Activated T-cell treated with anti-CD3 and anti-CD28 coated beads for 4 hours (primary cell): ENCODE measurements around the gene USP47.

Experiments used
- DNase-seq: peaks from one replicate; pipeline ENCODE4 v3.0.0-alpha.2; 2020

The USP47 gene

DNA sequence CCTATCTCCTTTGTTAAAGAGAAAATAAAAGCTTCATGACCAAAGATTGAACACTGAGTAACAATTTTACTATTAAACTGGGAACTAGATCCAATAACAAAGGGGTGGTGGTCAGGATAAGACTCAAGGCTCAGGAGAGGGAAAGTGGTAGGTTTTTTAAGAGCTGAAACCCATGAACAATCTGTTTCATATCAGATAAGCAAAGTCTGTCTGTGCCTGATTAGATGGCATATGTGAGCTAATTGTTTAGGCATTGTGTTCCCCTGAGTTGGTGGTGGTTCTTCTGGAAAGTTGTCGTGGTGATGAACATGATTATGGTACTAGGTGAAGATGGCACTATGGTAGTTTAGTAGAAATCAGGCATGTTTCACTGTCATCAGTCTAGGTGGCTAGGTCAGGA lies 24.4 kb downstream of the USP47 start:
- DNase-seq: no peak

DNA sequence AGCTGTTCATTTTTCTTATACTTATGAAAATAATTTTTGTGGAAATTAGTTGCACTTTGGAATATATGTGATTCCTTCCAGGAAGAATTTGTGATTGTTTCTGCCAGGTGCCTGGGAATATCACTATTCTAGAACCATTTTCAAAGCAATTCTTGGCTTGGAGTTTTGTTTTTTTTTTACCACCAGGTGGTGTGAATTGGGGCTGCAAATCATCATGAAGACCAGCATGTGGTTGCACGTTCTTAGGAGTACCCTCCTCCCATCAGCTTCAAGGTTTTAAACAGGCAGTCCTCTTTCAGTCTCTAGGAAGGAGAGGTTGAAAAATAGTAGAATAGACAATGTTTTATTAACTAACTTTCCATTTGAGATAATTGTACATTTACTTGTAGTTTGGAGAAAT lies 25.9 kb downstream of the USP47 start:
- no peak for DNase-seq

DNA sequence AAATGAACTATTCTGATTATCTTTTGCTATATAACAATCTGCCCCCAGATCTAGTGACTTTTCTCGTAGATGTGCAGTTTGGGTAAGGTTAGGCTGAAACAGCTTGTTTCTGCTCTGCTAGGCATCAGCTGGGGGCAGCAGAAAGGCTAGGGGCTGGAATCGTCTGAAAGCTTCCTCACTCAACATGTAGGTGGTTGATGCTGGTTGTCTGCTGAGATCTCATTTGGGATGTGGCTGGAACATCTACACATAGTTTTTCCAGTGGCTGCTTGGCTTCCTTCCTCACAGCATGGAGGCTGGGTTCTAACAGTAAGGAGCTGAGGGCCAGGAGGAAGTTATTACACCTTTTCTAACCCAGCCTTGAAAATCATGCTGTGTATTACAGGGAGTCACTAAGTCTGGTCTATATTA lies 30.2 kb downstream of the USP47 start:
- DNase-seq: no peak

DNA sequence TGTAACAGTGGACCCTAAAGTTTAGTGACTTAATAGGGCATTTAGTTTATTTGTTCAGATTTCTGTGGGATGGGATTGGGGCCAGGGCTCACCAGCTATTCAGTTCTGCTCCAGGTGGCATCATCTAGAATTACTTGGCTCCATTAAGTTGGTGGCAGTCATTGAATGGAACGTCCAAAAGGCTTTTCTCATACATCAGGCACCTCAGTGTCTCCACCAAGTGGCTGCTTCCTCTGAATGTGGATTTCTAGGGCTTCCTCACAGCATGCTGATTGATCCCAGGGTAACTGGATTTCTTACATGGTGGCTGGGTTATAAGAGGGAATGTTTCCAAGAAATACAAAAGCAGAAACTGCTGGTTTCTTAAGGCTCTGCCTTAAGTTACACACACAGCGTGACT lies 34.7 kb downstream of the USP47 start:
- DNase-seq: no peak

DNA sequence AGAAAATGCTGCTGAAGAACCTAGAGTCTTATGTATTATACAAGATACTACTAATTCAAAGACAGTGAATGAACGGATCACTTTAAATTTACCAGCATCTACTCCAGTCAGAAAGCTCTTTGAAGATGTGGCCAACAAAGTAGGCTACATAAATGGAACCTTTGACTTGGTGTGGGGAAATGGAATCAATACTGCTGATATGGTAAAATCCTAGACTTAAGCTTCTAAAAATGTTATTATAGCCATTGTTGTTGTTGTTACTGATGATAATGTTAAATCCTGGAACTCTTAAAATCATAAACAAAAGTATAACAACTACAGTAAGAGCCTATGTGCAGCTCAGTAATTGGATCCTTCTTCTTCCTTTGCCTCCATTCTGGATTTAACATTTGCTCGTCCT lies 38.4 kb downstream of the USP47 start:
- DNase-seq: no peak

DNA sequence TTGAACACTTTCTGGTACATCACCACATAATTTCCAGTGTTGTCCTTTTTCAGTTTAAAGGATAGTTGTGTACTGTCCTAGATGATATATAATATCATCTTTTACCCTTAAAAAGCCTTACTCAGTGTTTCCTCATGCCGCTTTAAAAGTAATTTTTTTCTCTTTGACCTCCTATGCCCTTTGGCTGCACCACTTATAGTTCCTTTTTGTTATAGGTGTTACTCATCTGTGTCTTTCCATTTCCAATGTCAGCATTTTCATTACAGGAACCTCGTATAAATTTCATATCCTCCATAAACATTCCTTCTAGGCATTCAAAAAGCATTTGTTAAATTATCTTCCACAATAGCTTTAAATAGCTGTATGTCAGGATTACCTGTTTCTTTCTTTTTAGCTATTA lies 40.8 kb downstream of the USP47 start:
- DNase-seq: no peak

DNA sequence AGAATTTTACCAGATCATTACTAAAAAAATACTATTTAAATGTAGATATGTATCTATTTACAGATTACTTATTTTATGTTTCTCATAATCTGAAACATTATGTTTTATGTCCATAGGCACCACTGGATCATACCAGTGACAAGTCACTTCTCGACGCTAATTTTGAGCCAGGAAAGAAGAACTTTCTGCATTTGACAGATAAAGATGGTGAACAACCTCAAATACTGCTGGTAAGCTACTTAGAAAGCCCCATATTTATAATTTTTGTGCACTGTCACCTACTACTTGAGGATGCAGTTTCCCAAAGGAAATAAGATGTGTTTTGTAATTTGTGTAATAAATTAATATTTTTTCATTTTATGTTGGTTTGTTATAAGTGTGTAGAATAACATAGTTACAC lies 42.6 kb downstream of the USP47 start:
- DNase-seq: no peak

DNA sequence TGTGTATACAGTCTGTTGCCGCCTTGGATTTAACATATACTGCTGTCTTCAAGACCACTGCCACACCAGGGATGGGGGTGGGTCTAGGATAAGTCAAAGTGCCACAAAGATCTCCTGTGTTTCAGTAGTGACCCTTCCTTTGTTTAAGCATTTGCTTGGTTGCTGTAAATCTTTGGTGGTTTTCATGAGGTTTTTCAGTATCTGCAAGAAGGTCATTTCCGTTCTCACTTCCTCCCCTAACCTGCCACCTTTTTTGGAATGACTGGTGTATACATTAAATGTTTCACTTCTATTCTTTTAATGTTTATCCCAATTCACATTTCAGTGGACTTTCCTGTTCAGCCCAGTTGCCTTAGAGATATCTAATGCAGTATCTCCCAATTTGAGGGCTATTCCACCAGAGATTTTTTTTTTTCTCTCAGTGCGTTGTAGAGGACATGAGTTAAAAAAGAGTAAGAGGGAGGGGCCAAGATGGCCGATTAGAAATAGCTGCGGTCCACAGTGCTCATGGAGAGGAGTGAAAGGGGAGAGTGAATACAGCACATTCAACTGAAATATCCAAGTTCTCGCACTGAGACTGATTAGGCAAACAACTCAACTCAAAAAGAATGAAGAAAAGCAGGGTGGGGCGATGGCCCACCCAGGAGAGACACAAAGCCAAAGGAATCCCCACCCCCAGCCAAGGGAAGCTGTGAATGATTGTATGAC lies 43.2 kb downstream of the USP47 start:
- no peak for DNase-seq

DNA sequence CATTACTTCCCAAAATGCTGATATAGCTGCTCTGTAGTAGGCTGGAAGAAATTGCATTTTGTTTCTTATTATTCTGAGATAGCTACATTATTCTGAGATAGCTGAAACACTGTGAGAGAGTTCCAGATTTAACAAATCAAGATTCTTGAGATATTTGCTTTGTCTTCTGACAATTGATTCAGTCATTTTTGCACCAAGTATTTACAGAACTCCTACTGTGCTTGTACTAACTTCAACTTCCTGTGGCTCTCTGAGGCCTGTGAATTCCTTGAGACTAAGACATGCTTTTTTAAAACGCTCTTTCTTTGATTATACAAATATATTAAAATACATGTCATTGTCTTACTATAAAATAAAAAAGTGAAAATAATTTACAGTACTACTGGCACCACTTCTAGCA lies 52.7 kb downstream of the USP47 start:
- DNase-seq: no peak

DNA sequence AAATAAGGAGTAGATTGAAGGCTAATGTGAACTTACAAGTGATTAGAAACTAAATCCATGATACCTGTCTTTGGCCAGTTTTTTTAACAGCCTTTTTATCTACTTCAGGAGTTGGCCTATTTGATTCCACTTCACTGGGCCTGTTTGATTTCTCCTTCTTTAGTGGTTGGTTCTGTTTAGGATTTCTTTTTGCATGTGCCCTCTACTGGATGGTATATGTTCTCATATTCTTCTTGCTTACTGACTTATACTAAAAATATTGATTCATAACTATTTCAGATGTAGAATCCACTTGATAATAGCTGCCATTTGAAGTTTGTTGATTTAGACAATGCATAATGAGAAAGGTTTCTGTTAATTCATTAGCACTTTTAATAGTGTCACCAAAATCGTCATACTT lies 53.9 kb downstream of the USP47 start:
- DNase-seq: no peak

DNA sequence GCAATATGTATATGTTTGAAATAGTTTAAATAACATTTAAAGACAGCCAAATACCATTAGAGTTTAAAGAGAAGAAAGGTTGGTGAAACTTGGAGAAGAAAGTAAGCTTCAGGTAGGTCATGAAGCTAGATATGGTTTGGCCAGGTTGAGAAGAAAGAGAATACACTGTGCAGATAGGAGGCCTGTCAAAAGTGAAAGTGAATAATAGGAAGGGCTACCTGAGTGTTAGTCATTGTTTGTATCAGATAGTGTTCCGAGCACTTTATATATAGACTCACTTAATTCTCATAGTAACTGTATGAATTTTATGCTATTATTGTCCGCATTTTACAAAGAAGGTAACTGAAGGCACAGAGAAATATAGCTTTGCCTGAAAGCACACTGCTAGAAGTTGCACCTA lies 56.9 kb downstream of the USP47 start:
- DNase-seq: no peak

DNA sequence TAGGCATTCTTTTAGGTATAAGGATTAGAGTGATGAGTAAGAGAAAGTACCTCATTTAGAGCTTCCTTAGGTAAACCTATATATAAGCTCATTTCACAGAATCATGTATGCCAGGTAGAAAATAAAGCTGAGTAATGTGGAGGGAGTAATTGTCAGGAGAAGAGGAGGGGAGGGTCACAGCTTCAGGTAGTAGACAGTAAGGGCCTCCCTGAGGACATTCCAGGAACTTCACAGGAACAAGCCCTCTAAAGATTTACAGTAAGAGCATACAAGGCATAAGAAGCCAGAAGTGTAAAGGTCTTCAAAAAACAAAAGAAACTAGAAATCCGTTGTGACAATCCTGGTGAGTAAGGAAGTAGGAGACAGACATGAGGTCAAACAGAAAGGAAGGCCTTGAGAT lies 57.6 kb downstream of the USP47 start:
- no peak for DNase-seq

DNA sequence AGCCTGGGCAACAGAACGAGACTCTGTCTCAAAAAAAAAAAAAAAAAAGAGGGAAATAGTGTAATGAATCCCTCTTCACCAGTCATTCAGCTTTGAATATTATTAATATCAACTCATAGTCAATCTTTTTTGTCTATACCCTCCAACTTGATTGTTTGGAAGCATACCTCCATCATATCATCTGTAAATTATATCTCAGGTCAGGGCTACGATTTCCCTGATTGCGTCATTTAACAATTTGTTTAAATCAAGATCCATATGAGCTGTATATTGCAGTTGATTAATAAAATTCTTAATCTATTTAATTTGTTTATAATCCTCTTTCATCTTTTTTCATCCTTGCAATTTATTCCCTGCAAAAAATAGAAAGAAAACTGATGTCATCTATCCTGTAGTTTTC lies 60.2 kb downstream of the USP47 start:
- DNase-seq: no peak

DNA sequence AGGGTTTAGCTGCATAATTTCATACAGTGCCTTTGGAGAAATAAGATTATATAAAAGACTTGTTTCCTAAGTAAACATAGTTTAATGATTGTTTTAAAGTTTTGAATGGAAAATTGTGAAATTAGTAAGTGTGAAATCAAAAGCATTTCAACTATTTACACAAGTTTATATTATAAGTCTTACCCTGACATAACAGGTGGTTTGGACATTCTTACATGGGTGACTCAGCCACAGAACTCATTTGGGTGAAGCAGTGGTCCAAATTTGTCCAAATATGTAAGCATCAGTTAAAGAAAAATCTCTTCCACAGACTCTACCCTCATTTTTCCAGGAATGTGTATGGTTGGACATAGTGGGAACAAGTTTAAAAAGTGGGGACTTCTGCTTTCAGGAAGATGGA lies 68.0 kb downstream of the USP47 start:
- no peak for DNase-seq

DNA sequence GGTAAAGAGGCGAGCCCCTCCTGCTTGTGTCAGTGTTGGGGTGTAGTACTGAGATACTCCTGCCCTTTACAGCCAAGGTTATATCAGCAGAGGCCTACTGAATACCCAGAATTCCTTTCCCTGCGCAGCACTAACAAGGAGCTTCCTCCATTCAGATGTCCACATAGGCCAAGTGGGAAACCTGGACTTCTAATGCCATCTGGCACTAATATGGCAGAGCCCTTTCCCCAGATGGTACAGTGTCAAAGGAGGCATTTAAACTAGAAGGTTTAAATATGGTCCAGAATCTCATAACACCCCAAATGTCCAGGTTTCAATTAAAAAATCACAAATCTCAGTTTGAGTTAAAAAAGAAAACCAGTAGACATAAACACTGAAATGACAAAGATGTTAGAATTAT lies 68.8 kb downstream of the USP47 start:
- DNase-seq: no peak

DNA sequence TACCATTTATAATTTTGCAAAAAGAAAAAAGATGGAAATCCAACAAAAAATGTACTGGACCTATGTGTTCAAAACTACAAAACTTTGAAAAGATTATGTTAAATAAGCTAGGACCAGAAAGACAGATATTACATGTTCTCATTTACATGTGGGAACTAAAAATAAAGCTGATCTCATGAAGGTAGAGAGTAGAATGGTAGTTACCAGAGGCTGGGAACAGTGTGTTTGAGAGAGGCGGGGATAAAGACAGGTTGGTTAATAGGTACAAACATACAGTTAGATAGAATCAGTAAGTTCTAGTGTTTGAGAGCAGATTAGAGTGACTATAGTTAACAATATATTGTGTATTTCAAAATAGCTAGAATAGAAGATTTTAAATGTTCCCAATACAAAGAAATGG lies 71.6 kb downstream of the USP47 start:
- no peak for DNase-seq

DNA sequence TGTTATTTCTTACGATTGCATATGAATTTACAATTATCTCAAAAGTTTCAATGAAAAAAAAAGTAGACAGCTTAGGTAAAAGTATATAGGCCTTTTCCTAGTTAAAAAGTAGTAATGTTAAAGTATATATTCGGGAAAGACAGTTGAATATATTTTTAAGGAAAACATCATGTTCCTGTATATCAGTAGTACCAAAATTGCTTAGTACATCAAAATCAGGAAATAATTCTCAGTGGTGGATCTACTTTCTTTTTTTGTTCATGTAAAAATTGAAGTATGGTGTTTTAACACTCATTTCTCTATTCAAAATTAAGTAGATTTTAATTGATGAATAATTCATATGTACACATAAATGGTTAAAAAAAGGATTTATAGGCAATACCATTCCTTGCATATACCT lies 73.9 kb downstream of the USP47 start:
- no peak for DNase-seq

DNA sequence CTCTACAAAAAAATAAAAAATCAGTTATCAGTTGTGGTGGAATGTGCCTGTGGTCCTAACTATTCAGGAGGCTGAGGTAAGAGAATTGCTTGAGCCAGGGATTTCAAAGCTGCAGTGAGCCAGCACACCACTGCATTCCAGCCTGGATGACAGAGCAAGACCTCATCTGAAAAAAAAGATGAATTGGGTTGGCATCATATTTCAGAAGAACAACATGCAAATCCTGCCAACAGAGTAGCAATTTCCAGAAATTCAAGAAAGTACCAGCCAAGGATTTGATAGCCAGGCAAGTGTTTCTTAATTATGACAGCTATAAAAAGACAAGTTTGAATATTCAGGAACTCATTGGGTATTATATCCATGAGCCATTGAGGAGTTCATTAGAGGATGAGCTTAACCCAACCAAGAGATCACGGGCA lies 75.2 kb downstream of the USP47 start:
- no peak for DNase-seq

DNA sequence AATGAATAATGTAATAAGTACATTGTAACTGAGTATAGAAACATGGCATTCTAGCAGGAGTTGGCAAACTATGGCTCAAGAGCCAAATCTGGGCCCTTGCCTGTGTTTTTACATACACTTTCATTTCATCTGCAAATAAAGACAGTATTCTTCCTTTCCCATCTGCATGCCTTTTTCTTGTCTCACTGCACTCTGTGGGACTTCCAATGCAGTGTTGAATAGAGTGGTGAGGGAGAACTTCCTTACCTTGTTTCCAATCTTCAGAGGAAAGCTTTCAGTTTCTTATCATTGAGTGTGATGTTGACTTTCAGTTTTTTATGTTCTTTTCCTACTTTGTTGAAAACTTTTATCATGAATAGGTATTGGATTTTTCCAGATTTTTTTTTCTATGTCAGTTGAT lies 82.1 kb downstream of the USP47 start:
- no peak for DNase-seq

DNA sequence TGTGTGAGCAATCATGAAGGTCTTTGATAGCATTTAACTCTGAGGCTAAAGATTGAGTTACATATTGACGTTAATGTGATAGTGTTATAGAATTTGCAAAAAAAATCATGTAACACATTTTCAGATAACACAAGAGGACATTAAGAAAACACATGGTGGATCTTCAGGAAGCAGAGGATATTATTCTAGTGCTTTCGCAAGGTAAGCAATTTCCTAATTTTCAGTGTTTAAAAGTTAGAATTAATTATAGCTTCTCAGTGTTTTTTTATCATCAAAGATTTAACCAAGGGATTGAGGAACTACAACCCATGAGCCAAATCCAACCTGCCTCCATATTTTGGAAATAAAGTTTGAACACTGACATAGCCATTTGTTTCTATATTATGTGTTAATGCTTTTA lies 88.1 kb downstream of the USP47 start:
- no peak for DNase-seq

DNA sequence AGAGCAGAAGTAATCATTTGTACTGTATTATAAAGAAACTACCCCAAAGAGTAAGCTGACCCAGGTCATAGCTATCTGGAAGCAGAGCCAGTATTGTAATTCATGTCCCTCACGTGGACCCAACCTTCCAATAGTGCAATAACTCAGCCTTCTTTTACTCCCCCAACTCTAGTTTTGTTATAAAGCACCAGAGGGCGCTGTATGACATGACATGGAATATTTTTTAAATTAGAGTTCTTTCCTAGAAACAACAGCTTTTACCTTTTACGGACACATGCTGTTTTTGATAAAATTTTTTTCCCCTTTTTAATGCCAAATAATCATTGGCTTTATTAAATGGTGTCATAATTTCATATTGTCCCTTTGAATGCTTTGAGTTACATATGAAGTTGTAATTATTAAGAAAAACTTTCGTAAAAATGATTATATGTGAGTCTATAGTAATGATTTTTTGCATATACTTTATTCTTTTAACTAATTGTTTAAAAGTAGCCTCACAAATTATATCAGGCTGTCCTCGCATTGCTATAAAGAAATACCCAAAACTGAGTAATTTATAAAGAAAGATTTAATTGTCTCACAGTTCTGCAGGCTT lies 89.8 kb downstream of the USP47 start:
- DNase-seq: no peak

DNA sequence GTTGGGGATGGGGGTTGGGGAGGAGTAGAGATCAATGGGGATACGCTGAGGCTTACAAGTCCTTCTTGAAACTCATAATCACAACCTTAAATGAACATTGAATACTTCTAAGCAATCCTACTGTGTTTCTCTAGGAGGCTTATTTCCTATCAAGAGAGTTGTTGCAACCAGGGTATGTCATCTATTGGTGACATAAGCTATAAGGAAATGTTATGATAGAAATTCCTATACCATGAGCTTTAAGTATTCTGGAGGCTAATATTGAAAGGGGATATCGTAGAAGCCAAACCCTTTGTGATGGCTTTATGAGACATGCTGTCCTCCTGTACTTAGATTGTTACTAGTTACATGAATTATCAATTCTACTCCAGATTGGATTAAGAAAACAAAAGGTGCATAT lies 93.8 kb downstream of the USP47 start:
- DNase-seq: no peak

DNA sequence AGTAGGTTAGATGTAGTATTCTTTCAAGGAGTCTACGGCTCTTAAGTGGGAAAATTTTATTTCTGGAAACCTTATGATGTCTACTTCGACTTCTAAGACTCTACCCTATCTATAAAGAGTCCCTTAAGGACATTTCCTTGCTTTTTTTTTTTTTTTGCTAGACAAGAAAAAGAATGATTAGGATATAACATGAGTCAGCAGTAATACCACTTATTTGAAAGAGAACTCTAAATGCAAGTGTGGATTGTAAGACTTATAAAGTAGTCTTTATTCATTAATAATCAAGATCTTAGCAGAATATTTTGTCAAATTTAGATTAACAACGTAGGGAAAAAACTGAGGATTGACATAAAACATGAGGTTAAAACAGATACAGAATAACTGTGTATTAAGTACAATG lies 95.7 kb downstream of the USP47 start:
- DNase-seq: no peak

DNA sequence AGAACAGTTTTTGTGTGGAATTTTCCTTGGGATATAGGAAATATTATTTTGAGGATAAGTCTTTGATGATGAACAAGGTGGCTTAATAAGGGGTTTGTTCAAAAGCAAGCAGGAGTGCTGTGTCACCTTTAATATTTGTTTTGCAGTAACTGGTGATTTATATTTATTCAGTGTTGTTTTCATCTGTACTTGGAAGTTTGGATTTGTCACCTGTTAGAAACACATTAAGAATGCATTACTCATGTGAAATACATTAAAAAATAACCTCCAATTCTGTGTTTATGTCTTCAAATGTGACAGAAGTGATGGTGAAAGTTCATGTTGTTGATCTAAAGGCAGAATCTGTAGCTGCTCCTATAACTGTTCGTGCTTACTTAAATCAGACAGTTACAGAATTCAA lies 96.2 kb downstream of the USP47 start:
- no peak for DNase-seq

DNA sequence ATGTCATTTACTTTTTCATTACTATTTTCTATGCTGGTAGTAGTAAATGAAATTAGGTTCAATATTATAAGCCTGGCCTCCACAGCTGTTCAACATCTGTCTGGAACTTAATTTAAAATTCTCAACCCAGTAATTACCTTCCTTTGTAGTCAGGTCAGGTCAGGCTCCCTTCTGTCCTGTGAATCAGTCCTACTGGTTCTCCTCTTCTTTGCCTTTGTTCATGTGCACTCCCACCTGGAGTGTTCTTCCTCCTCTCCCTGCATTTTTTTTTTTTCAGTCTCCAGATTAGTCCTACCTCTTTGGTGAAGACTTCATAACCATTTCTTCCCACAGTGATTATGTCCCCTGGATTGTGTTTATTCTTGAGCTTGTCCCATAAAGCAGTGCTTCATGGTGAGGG lies 98.8 kb downstream of the USP47 start:
- no peak for DNase-seq
